Measurements from ENCODE around the gene BPHL.
"Not testable (repeated sequence)": the region's sequence is repeated elsewhere in the genome, so short reads cannot be mapped to it uniquely, and the experiment has no call there.

BPHL gene

DNA sequence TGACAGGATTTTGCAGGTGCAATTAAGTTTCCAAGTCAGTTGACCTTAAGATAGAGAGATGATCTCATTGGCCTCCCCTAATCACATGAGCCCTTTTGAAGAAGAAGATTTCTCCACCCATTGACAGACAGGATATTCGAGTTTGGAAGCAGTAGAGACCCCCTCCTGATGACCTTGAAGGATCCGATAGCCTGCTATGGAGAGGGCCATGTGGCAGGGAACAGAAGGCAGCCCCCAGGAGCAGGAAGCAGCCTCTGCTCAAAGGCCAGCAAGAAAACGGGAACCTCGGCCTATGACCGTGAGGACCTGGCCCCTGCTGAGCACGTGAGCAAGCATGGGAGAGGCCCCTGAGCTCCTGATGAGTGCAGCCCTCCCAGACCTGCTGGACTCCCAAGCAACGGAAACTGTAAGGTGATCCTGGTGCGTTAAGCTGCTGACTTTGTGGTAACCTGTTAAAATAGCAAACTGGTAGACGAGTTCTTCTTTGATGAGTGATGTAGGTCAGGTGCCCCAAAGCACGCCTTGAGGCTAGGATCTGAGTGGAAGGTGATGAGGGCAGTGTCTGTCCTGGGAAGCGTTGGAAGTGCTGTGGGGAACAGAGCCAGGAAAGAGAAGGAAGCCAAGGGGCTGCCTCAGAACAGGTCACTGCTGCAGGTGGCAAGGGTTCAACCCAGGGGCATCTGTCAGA is 57.3 kb downstream of the BPHL start:
- DNase-seq (ENCODE audit: low read depth, low spot score) = no peak
- no peak overlapping the region for H3K4me3 ChIP-seq (ENCODE audit: insufficient read length, low read depth)
- peaks cover 8% of the 10 kb centered on the region for H3K4me1 ChIP-seq (ENCODE audit: insufficient read depth, insufficient read length)
- no peaks in the 10 kb centered on the region for H3K27me3 ChIP-seq (ENCODE audit: insufficient read depth, insufficient read length)
- H3K9me3 ChIP-seq (ENCODE audit: insufficient read depth, low read length) = peaks cover 26% of the 10 kb centered on the region
- peak overlapping the region; percentile 32 for H3K9ac ChIP-seq (ENCODE audit: insufficient read length, low read depth)
- no peaks in the 10 kb centered on the region for H3K36me3 ChIP-seq (ENCODE audit: insufficient read depth, insufficient read length, low read length)
- TF ChIP-seq ZNF274 (IDR thresholded peaks at IDR 0.05; ENCODE audit: low read depth, low read length) (no peak), SUZ12 (IDR thresholded peaks at IDR 0.05; ENCODE audit: extremely low read depth, insufficient read depth, insufficient read length) (no peak), YY1 (IDR thresholded peaks at IDR 0.05; ENCODE audit: insufficient read depth, insufficient read length) (no peak)

DNA sequence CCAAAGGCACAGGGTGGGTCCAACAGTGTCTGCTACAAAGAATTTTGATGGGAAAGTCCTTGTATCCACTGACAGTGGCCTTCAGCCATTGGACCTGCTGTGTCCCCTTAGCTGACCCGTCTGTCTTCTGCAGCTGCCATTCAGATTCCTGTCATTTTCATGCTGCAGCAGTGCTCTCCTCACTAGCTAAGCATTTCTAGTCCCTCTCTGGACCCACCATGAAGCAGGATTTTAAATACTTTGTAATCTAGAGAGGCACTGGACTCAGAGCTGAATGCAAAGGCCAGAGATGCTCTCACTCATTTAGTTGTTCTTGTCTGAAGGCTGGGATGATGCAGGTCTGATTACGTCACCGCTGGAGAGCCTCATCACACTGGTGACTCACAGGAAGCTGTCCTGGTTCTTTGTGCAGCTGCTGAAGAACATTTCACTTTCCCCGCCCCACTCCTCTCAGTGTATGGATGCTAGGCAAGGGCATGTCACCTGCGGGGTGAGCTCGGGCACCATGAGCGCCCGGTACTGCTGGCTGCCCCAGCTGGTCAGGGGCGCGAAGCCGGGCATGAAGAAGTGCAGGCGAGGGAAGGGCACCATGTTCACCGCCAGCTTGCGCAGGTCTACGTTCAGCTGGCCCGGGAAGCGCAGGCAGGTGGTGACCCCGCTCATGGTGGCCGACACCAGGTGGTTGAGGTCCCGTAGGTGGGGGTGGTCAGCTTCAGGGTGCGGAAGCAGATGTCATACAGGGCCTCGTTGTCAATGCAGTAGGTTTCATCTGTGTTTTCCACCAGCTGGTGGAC is 58.2 kb downstream of the BPHL start:
- Histone ChIP-seq H3K9ac (ENCODE audit: insufficient read length, low read depth) (no peak overlapping the region), H3K4me3 (ENCODE audit: insufficient read length, low read depth) (no peak overlapping the region), H3K36me3 (ENCODE audit: insufficient read depth, insufficient read length, low read length) (no peaks in the 10 kb centered on the region), H3K4me1 (ENCODE audit: insufficient read depth, insufficient read length) (peaks cover 8% of the 10 kb centered on the region), H3K9me3 (ENCODE audit: insufficient read depth, low read length) (peaks cover 17% of the 10 kb centered on the region), H3K27me3 (ENCODE audit: insufficient read depth, insufficient read length) (no peaks in the 10 kb centered on the region)
- DNase-seq (ENCODE audit: low read depth, low spot score) = no peak
- TF ChIP-seq ZNF274 (IDR thresholded peaks at IDR 0.05; ENCODE audit: low read depth, low read length) (no peak), YY1 (IDR thresholded peaks at IDR 0.05; ENCODE audit: insufficient read depth, insufficient read length) (no peak), SUZ12 (IDR thresholded peaks at IDR 0.05; ENCODE audit: extremely low read depth, insufficient read depth, insufficient read length) (no peak)

DNA sequence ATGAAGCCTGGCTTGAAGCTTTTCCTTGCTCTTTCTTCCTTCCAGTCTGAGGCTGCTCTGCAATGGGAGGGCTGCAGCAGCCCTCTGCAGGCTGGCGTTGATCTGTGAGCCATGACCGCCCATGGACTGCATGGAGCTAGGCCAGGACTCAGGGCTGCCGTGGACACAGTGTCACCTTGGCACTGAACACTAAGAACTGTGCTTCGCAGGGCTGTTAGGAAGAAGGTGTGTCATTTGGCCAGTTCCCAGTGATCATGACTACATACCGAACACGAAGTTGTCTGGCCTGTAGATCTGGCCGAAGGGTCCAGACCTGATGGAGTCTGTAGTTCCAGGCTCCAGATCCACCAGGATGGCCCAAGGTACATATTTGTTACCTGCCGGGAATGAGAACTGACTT is 60.2 kb downstream of the BPHL start:
- DNase-seq (ENCODE audit: low read depth, low spot score); H3K4me1 ChIP-seq (ENCODE audit: insufficient read depth, insufficient read length): not testable (repeated sequence)

DNA sequence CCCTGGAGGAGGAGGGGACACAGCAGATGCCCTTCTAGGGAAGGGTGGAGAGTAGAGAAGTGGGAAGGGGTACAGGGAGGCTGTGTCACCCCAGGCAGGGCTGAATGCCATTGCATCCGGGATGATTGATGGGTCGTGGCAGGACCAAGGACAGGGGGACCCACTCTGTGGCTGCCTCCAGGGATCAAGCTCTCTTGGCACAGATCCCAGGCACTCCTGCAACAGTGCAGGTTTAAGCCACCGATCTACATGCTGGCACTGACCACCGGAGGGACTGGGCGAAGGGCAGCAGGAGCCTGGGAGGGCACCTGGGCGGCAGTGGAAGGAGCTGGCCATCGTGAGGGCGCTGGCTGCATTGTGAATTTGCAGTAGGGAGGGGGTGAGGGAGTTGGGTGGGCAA is 61.4 kb downstream of the BPHL start:
- not testable (repeated sequence) for DNase-seq (ENCODE audit: low read depth, low spot score); H3K36me3 ChIP-seq (ENCODE audit: insufficient read depth, insufficient read length, low read length); H3K4me1 ChIP-seq (ENCODE audit: insufficient read depth, insufficient read length); H3K27me3 ChIP-seq (ENCODE audit: insufficient read depth, insufficient read length); H3K9me3 ChIP-seq (ENCODE audit: insufficient read depth, low read length)
- peak overlapping the region; percentile 50 for H3K9ac ChIP-seq (ENCODE audit: insufficient read length, low read depth)
- peak overlapping the region; percentile 28 for H3K4me3 ChIP-seq (ENCODE audit: insufficient read length, low read depth)

More for the DNA sequence above, 60.2 kb downstream of the BPHL start:
- not testable (repeated sequence) for H3K27me3 ChIP-seq (ENCODE audit: insufficient read depth, insufficient read length); H3K4me3 ChIP-seq (ENCODE audit: insufficient read length, low read depth); H3K36me3 ChIP-seq (ENCODE audit: insufficient read depth, insufficient read length, low read length); H3K9ac ChIP-seq (ENCODE audit: insufficient read length, low read depth)
- H3K9me3 ChIP-seq (ENCODE audit: insufficient read depth, low read length) = peaks cover 14% of the 10 kb centered on the region

DNA sequence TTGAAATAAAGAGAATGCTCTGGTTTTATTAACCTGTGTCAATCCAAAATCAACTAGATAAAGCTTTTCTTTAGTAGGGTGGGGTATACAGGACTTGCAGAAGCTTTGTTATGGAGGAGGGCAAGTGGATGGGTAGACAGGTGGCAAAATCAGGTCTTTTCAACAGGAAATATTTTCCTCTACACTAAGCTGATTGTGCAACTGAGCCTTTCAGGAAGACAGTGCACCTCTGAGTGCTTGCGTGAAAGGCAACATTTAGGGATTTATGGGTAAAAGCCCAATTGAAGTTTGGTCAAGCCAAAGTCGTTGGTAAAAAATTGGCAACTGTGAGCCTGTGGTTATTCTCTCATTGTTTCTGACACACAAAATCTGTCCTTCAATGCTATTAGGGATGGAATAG is 62.6 kb downstream of the BPHL start:
- DNase-seq (ENCODE audit: low read depth, low spot score) = no peak
- Histone ChIP-seq H3K9me3 (ENCODE audit: insufficient read depth, low read length) (no peaks in the 10 kb centered on the region; the same call in 1 of the 2 replicates), H3K36me3 (ENCODE audit: insufficient read depth, insufficient read length, low read length) (no peaks in the 10 kb centered on the region), H3K4me1 (ENCODE audit: insufficient read depth, insufficient read length) (peaks cover 4% of the 10 kb centered on the region), H3K4me3 (ENCODE audit: insufficient read length, low read depth) (no peak overlapping the region), H3K9ac (ENCODE audit: insufficient read length, low read depth) (no peak overlapping the region), H3K27me3 (ENCODE audit: insufficient read depth, insufficient read length) (no peaks in the 10 kb centered on the region)
- TF ChIP-seq SUZ12 (IDR thresholded peaks at IDR 0.05; ENCODE audit: extremely low read depth, insufficient read depth, insufficient read length) = no peak
- TF ChIP-seq ZNF274 (IDR thresholded peaks at IDR 0.05; ENCODE audit: low read depth, low read length) = no peak
- no peak for TF ChIP-seq YY1 (IDR thresholded peaks at IDR 0.05; ENCODE audit: insufficient read depth, insufficient read length)

DNA sequence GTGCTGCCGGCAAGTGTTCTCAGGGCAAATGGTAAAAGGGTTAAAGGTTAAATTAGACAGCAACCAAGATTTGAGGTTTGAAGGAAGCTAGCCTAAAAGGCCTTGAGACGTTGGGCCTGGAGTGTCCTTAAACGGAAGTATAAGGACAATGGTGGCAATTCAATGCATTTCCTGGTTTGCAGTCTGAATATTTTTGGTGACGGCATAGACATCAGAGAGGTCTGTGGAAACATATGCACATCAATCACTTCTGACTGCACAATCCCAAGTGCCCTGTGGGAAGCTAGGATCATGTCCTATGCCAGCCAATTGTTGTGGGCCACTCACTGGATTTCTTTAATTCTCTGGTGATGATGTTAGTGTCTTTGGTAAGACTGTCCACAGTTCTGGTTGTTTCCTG is 64.6 kb downstream of the BPHL start:
- Histone ChIP-seq H3K9ac (ENCODE audit: insufficient read length, low read depth) (no peak overlapping the region), H3K4me1 (ENCODE audit: insufficient read depth, insufficient read length) (no peaks in the 10 kb centered on the region), H3K4me3 (ENCODE audit: insufficient read length, low read depth) (no peak overlapping the region), H3K36me3 (ENCODE audit: insufficient read depth, insufficient read length, low read length) (no peaks in the 10 kb centered on the region), H3K9me3 (ENCODE audit: insufficient read depth, low read length) (no peaks in the 10 kb centered on the region; the same call in 1 of the 2 replicates), H3K27me3 (ENCODE audit: insufficient read depth, insufficient read length) (no peaks in the 10 kb centered on the region)
- no peak for DNase-seq (ENCODE audit: low read depth, low spot score)
- TF ChIP-seq YY1 (IDR thresholded peaks at IDR 0.05; ENCODE audit: insufficient read depth, insufficient read length) (no peak), ZNF274 (IDR thresholded peaks at IDR 0.05; ENCODE audit: low read depth, low read length) (no peak), SUZ12 (IDR thresholded peaks at IDR 0.05; ENCODE audit: extremely low read depth, insufficient read depth, insufficient read length) (no peak)

DNA sequence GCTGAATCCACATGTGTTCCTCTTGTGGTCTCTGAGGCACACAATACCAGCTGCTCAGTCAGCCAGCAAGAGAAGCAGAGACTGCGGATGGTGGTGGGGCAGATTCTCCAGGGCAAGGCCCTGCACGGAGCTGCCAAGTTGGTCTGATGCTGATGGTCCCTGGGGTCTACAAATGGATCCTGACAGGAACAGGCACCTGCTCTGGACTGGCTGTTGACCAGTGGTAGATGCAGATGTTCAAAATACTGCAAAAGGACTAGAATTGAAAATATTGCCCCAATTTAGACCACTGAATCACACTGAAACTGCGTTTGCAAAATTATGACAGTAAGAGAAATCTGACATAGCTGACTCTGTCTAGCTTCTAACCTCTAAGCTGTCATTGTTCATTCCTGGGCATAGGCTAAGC is 68.5 kb downstream of the BPHL start:
- no peaks in the 10 kb centered on the region for H3K36me3 ChIP-seq (ENCODE audit: insufficient read depth, insufficient read length, low read length)
- H3K4me3 ChIP-seq (ENCODE audit: insufficient read length, low read depth) = no peak overlapping the region
- TF ChIP-seq SUZ12 (IDR thresholded peaks at IDR 0.05; ENCODE audit: extremely low read depth, insufficient read depth, insufficient read length) = no peak
- no peak for TF ChIP-seq YY1 (IDR thresholded peaks at IDR 0.05; ENCODE audit: insufficient read depth, insufficient read length)
- TF ChIP-seq ZNF274 (IDR thresholded peaks at IDR 0.05; ENCODE audit: low read depth, low read length) = no peak
- no peak for DNase-seq (ENCODE audit: low read depth, low spot score)
- peaks cover 11% of the 10 kb centered on the region; the same call in 1 of the 2 replicates for H3K9me3 ChIP-seq (ENCODE audit: insufficient read depth, low read length)
- no peak overlapping the region for H3K9ac ChIP-seq (ENCODE audit: insufficient read length, low read depth)
- no peaks in the 10 kb centered on the region for H3K27me3 ChIP-seq (ENCODE audit: insufficient read depth, insufficient read length)
- no peaks in the 10 kb centered on the region for H3K4me1 ChIP-seq (ENCODE audit: insufficient read depth, insufficient read length)
